ENCODE results near the gene RTP5.

The RTP5 gene

GRCh38 chr2:241891988-241892298 lies 22.4 kb downstream of the RTP5 start:
- Histone ChIP-seq H3K9me3 (ENCODE audit: insufficient read depth, low read depth, low read length) (no peaks in the 10 kb centered on the region), H3K4me2 (ENCODE audit: low read depth, low read length, poor library complexity, severe bottlenecking) (no peak overlapping the region), H3K9me2 (replicated peaks; ENCODE audit: low read depth, low read length) (no peaks in the 10 kb centered on the region), H3K4me1 (ENCODE audit: insufficient read depth, low read length, poor library complexity, severe bottlenecking) (peaks cover 23% of the 10 kb centered on the region), H3F3A (ENCODE audit: low read depth) (peaks cover 19% of the 10 kb centered on the region; the same call in 1 of the 2 replicates), H2AFZ (ENCODE audit: low read length) (no peak overlapping the region), H4K20me1 (ENCODE audit: insufficient read depth, low read length, poor library complexity, severe bottlenecking) (no peaks in the 10 kb centered on the region), H3K36me3 (ENCODE audit: insufficient read depth, low read length) (no peaks in the 10 kb centered on the region), H3K79me2 (ENCODE audit: insufficient read depth, low read length) (no peaks in the 10 kb centered on the region), H3K4me3 (ENCODE audit: low read length, poor library complexity, severe bottlenecking) (no peak overlapping the region), H3K9ac (ENCODE audit: low read depth, low read length, poor library complexity, severe bottlenecking) (no peak overlapping the region), H3K27me3 (ENCODE audit: insufficient read depth, low read length, poor library complexity, severe bottlenecking) (no peaks in the 10 kb centered on the region)
- no peak for TF ChIP-seq EZH2phosphoT487 (IDR thresholded peaks at IDR 0.05; ENCODE audit: borderline replicate concordance)
- TF ChIP-seq CTCF (conservative IDR thresholded peaks at IDR 0.05; ENCODE audit: low read length) = no peak

GRCh38 chr2:241892299-241893137 lies 23.0 kb downstream of the RTP5 start:
- H3F3A ChIP-seq (ENCODE audit: low read depth) = peaks cover 19% of the 10 kb centered on the region; the same call in 1 of the 2 replicates
- H3K9me2 ChIP-seq (replicated peaks; ENCODE audit: low read depth, low read length) = no peaks in the 10 kb centered on the region
- no peaks in the 10 kb centered on the region for H4K20me1 ChIP-seq (ENCODE audit: insufficient read depth, low read length, poor library complexity, severe bottlenecking)
- no peak overlapping the region for H3K4me2 ChIP-seq (ENCODE audit: low read depth, low read length, poor library complexity, severe bottlenecking)
- no peaks in the 10 kb centered on the region for H3K9me3 ChIP-seq (ENCODE audit: insufficient read depth, low read depth, low read length)
- TF ChIP-seq EZH2phosphoT487 (IDR thresholded peaks at IDR 0.05; ENCODE audit: borderline replicate concordance) (no peak), CTCF (conservative IDR thresholded peaks at IDR 0.05; ENCODE audit: low read length) (no peak)
- H2AFZ ChIP-seq (ENCODE audit: low read length) = no peak overlapping the region
- H3K4me3 ChIP-seq (ENCODE audit: low read length, poor library complexity, severe bottlenecking) = no peak overlapping the region
- H3K79me2 ChIP-seq (ENCODE audit: insufficient read depth, low read length) = no peaks in the 10 kb centered on the region
- H3K36me3 ChIP-seq (ENCODE audit: insufficient read depth, low read length) = no peaks in the 10 kb centered on the region
- H3K9ac ChIP-seq (ENCODE audit: low read depth, low read length, poor library complexity, severe bottlenecking) = no peak overlapping the region
- H3K27me3 ChIP-seq (ENCODE audit: insufficient read depth, low read length, poor library complexity, severe bottlenecking) = no peaks in the 10 kb centered on the region
- peaks cover 21% of the 10 kb centered on the region for H3K4me1 ChIP-seq (ENCODE audit: insufficient read depth, low read length, poor library complexity, severe bottlenecking)

GRCh38 chr2:241893265-241893664 lies 23.7 kb downstream of the RTP5 start:
- Histone ChIP-seq H2AFZ (ENCODE audit: low read length) (no peak overlapping the region), H3K9me3 (ENCODE audit: insufficient read depth, low read depth, low read length) (no peaks in the 10 kb centered on the region), H3K4me1 (ENCODE audit: insufficient read depth, low read length, poor library complexity, severe bottlenecking) (peaks cover 18% of the 10 kb centered on the region), H3K4me3 (ENCODE audit: low read length, poor library complexity, severe bottlenecking) (no peak overlapping the region), H4K20me1 (ENCODE audit: insufficient read depth, low read length, poor library complexity, severe bottlenecking) (no peaks in the 10 kb centered on the region), H3K4me2 (ENCODE audit: low read depth, low read length, poor library complexity, severe bottlenecking) (no peak overlapping the region), H3K79me2 (ENCODE audit: insufficient read depth, low read length) (no peaks in the 10 kb centered on the region), H3F3A (ENCODE audit: low read depth) (peaks cover 19% of the 10 kb centered on the region; the same call in 1 of the 2 replicates), H3K36me3 (ENCODE audit: insufficient read depth, low read length) (no peaks in the 10 kb centered on the region), H3K9me2 (replicated peaks; ENCODE audit: low read depth, low read length) (no peaks in the 10 kb centered on the region), H3K9ac (ENCODE audit: low read depth, low read length, poor library complexity, severe bottlenecking) (no peak overlapping the region), H3K27me3 (ENCODE audit: insufficient read depth, low read length, poor library complexity, severe bottlenecking) (no peaks in the 10 kb centered on the region)
- TF ChIP-seq EZH2phosphoT487 (IDR thresholded peaks at IDR 0.05; ENCODE audit: borderline replicate concordance) (no peak), CTCF (conservative IDR thresholded peaks at IDR 0.05; ENCODE audit: low read length) (no peak)

Measured in Loucy (cell line).